AG09319 (cell line): ENCODE results near the gene ARID4B.
"Not testable (repeated sequence)": the region's sequence is repeated elsewhere in the genome, so short reads cannot be mapped to it uniquely, and the experiment has no call there.

Experiments used
- DNase-seq: peaks from one replicate; pipeline ENCODE4 v3.0.0-alpha.2; 2010; ENCODE audit warnings: low read depth; ENCODE audit errors: extremely low read depth
- TF ChIP-seq, protein P1 (sequence below): IDR thresholded peaks from 2 replicates; pipeline ENCODE4 v1.5.1; 2011; ENCODE audit warnings: low read depth, mild to moderate bottlenecking, inconsistent platforms, low read length, moderate library complexity

Gene ARID4B

DNA sequence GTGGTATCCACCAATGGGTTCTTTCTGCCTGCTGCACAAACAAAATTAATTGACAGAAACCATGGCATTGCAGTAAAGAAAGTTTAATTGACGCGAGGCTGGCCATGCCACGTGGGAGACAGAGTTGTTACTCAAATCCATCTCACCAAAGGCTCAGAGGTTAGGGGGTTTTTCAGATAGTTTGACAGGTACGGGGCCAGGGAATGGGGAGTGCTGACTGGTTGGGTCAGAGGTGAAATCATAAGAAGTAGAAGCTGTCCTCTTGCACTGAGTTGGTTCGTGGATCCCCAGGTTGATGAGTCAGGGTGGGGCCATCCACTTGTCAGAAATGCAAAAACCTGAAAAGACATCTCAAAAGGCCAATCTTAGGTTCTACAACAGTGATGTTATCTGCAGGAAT lies 38.3 kb upstream of the ARID4B start:
- DNase-seq, result no peak
- TF ChIP-seq, protein P1, sequence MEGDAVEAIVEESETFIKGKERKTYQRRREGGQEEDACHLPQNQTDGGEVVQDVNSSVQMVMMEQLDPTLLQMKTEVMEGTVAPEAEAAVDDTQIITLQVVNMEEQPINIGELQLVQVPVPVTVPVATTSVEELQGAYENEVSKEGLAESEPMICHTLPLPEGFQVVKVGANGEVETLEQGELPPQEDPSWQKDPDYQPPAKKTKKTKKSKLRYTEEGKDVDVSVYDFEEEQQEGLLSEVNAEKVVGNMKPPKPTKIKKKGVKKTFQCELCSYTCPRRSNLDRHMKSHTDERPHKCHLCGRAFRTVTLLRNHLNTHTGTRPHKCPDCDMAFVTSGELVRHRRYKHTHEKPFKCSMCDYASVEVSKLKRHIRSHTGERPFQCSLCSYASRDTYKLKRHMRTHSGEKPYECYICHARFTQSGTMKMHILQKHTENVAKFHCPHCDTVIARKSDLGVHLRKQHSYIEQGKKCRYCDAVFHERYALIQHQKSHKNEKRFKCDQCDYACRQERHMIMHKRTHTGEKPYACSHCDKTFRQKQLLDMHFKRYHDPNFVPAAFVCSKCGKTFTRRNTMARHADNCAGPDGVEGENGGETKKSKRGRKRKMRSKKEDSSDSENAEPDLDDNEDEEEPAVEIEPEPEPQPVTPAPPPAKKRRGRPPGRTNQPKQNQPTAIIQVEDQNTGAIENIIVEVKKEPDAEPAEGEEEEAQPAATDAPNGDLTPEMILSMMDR, result no peak

DNA sequence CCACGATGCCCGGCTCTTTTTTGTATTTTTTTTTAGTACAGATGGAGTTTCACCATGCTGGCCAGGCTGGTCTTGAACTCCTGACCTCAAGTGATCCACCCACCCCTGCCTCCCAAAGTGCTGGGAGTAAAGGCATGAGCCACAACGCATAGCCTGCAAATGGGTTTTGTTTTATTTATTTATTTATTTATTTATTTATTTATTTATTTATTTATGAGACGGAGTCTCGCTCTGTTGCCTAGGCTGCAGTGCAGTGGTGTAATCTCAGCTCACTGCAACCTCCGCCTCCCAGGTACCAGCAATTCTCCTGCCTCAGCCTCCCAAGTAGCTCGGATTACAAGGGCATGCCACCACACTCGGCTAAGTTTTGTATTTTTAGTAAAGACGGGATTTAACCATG lies 36.2 kb upstream of the ARID4B start:
- DNase-seq, result not testable (repeated sequence)

DNA sequence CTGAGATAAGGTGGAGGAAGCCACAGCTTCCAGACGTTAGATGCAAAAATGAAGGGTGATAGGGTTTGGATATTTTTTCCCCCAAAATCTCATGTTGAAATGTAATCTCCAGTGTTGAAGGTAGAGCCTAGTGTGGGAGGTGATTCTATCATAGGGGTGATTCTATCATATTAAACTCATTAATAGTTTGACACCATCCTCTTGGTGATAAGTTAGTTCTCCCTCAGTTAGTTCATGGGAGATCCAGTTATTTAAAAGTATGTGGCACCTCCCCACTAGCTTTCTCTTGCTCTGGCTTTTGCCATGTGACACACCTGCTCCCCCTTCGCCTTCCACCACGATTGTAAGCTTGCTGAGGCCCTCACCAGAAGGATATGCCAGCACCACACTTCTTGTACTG lies 30.9 kb upstream of the ARID4B start:
- DNase-seq, result no peak
- TF ChIP-seq, protein P1, result no peak

DNA sequence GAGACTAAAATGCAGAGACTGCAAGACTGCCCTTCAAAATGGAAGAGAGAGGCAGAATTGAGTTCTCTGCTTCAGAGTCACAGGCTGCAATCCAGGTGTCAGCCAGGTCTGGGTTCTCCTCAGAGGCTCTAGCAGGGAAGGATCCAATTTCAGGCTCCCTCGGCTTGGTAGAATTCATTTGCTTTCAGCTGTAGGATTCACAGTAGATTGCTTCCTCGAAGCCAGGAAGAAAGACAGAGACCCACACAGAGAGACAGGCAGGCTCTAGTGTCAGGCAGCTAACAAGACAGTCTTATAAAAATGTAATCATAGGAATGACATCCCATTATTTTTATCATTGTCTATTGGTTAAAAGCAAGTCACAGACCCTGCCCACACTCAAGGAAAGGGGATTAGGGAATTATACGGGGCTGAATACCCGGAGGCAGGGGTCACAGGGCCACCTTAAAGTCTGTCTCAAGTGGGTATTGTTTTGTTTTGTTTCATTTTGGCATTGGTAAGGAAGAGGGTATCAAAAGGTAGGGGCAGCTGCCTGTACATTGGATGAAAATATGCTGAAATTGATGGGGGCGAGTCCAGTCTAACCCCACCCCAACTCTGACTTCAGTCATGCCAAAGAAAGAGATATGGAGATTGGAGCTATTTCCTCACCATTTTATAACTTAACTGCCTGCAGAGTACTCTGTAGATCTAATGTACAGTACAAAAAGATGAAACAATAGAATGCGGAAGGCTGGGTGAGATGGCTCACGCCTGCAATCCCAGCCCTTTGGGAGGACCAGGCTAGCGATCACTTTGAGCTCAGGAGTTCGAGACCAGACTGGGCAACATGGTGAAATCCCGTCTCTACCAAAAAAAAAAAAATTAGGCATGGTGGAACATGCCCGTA lies 29.8 kb upstream of the ARID4B start:
- no peak for DNase-seq
- TF ChIP-seq, protein P1, result no peak

DNA sequence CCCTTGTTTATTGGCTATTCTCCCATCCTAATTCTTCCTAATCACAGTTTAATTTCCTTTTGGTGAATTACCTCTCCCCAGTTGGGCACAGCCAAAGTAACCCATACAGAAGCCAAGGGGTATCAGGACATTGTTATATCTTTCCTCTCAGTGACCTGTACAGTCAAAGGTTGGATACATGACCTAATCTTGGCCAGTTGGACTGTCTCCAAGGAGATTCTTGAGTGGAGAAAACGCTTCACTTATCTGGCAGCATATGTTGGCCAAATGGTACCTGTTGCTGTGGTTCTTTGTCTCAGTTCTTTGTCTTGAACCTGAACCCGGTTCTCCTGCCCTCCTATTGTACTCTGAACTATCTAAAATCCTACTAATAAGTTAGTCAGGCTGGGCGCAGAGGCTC lies 23.9 kb upstream of the ARID4B start:
- TF ChIP-seq, protein P1, result no peak
- no peak for DNase-seq

DNA sequence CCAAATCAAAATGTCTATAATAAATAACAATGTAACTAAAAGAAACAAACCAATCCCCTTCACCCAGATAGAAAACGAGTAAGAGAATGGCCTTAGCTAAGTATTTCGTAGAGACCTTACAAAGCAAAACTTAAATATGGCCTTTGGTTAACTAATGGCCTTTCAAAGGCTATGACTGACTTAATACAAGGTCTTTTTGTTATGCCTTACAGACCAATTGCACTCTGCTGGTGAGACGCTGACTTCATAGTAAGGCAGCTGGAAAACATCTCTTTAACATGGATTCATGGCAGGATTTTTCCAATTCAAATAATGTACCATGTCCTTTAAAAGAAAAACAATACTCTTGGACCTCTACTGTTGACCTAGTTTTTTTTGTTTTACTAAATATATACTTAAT lies 23.5 kb upstream of the ARID4B start:
- DNase-seq, result no peak
- TF ChIP-seq, protein P1, result no peak

DNA sequence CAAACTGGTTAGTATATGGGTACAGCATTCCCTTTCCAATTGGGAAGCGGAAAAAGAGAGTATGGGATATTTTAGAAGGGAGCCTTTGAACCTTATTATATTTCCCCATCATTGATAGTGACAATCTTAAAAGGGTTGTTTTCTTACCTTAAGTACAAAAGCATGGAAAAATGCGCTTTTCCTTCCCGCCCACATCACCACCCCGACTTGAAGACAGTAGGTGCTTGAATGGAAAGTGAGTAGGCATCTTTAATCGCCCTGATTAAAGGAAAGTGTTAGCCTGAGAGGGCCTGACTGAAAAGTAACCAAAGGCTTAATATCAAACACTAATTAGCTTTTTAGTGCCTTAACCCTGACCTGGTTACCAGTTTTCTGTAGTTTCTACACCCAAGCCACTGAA lies 15.7 kb upstream of the ARID4B start:
- DNase-seq, result no peak
- TF ChIP-seq, protein P1, result no peak

DNA sequence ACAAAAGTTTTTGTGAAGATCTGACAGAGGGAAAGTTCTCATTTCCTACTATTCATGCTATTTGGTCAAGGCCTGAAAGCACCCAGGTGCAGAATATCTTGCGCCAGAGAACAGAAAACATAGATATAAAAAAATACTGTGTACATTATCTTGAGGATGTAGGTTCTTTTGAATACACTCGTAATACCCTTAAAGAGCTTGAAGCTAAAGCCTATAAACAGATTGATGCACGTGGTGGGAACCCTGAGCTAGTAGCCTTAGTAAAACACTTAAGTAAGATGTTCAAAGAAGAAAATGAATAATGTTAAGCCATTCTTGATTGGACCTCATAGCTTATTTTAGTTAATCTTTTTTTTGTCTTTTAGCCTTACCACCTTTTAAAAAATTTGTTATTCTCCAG lies 14.5 kb upstream of the ARID4B start:
- TF ChIP-seq, protein P1, result no peak
- no peak for DNase-seq
